ENCODE measurements around the gene DGUOK. TPM values are rescaled to one million over a fixed set of nuclear protein-coding genes. Genes with fewer than 3 reads are reported as not detected.

The DGUOK gene
- total and polyA plus RNA-seq, 2 of the 4 experiments (the other 2 are of a cell fraction), result 66.3 to 111 TPM

GRCh38 chr2:73947412-73948018 is 20.8 kb downstream of the DGUOK start:
- no peak overlapping the region for H3K18ac ChIP-seq (ENCODE audit: low read depth, low read length)
- H3K4me2 ChIP-seq (ENCODE audit: low read depth, low read length), result no peak overlapping the region
- no CpG with 5 or more reads among the region's 5 CpGs for WGBS, 2 experiments (ENCODE audit: extremely low coverage in 2 of 2, insufficient read length in 1 of 2)
- POLR2A ChIA-PET (ENCODE audit: unreplicated experiment), result no interaction called here
- TF ChIP-seq POLR2A (IDR thresholded peaks at IDR 0.05; ENCODE audit: low read depth, low read length) (no peak), RFX5 (IDR thresholded peaks at IDR 0.05; ENCODE audit: low read depth, low read length) (no peak), FOS (IDR thresholded peaks at IDR 0.05; ENCODE audit: low read depth, low read length) (no peak), ELK1 (IDR thresholded peaks at IDR 0.05; ENCODE audit: borderline replicate concordance, low read depth, low read length) (no peak), CTCF (conservative IDR thresholded peaks at IDR 0.05; ENCODE audit: low read depth, low read length) (no peak), RCOR1 (IDR thresholded peaks at IDR 0.05; ENCODE audit: insufficient replicate concordance, low read length) (no peak), BHLHE40 (IDR thresholded peaks at IDR 0.05; ENCODE audit: low read depth, low read length) (no peak), USF2 (IDR thresholded peaks at IDR 0.05; ENCODE audit: low read depth, low read length) (no peak), CEBPB (IDR thresholded peaks at IDR 0.05; ENCODE audit: low read depth, low read length) (no peak), RAD21 (IDR thresholded peaks at IDR 0.05; ENCODE audit: low read length) (no peak), NFE2L2 (IDR thresholded peaks at IDR 0.05; ENCODE audit: low read depth, low read length) (no peak), MAZ (IDR thresholded peaks at IDR 0.05; ENCODE audit: borderline replicate concordance, low read depth, low read length) (no peak), MAFK (IDR thresholded peaks at IDR 0.05; ENCODE audit: low read depth, low read length) (no peak), MXI1 (IDR thresholded peaks at IDR 0.05; ENCODE audit: borderline replicate concordance, low read depth, low read length) (no peak), CHD1 (IDR thresholded peaks at IDR 0.05; ENCODE audit: low read depth, low read length) (no peak), SMC3 (IDR thresholded peaks at IDR 0.05; ENCODE audit: low read depth, low read length) (no peak)
- H3K27me3 ChIP-seq (ENCODE audit: control insufficient read depth, insufficient read depth, low read length), result no peaks in the 10 kb centered on the region
- intact Hi-C loops (cut with micrococcal nuclease), result no loop called here
- H2BK20ac ChIP-seq (ENCODE audit: low read depth, low read length), result no peak overlapping the region
- H3K36me3 ChIP-seq (ENCODE audit: control insufficient read depth, insufficient read depth, low read length), result peaks cover 46% of the 10 kb centered on the region
- H3K9me3 ChIP-seq (ENCODE audit: control insufficient read depth, insufficient read depth, low read length), result no peaks in the 10 kb centered on the region
- dilution Hi-C loops (cut with HindIII; ENCODE audit: low sequenced_read_pairs, unreplicated experiment), result no loop called here
- no peak overlapping the region for H2BK120ac ChIP-seq (ENCODE audit: low read depth, low read length)
- H3K27ac ChIP-seq (ENCODE audit: insufficient read depth, low read length), result no peak overlapping the region
- no peak overlapping the region for H3K14ac ChIP-seq (replicated peaks; ENCODE audit: low read depth, low read length)
- H3K4me3 ChIP-seq (ENCODE audit: insufficient read depth, low read depth, low read length), result no peak overlapping the region
- CTCF ChIA-PET, result no interaction called here
- no peaks in the 10 kb centered on the region for H3K4me1 ChIP-seq (ENCODE audit: control insufficient read depth, insufficient read depth, low read length)
- no peak overlapping the region for H2BK5ac ChIP-seq (ENCODE audit: low read depth, low read length, poor library complexity, severe bottlenecking)
- no peak overlapping the region for H4K8ac ChIP-seq (ENCODE audit: low read depth in 2 of 2, low read length in 2 of 2)
- no peak overlapping the region for H3K9ac ChIP-seq (ENCODE audit: low read depth, low read length)
- H3K56ac ChIP-seq (ENCODE audit: extremely low read depth, insufficient read depth, low read length), result no peak overlapping the region
- ATAC-seq (ENCODE audit: low read depth) (no peak), DNase-seq (no peak)
- no peak overlapping the region for H2AFZ ChIP-seq (replicated peaks; ENCODE audit: low read length, poor library complexity)
- H2AK5ac ChIP-seq (ENCODE audit: low read depth, low read length), result no peak overlapping the region
- no peak overlapping the region for H3K23ac ChIP-seq (ENCODE audit: low read depth, low read length)
- H2BK15ac ChIP-seq (ENCODE audit: low read depth, low read length), result no peak overlapping the region
- H4K91ac ChIP-seq (ENCODE audit: insufficient read depth, low read depth, low read length), result no peak overlapping the region
- H3K9me1 ChIP-seq (ENCODE audit: insufficient read depth, low read length), result peaks cover 11% of the 10 kb centered on the region
- in situ Hi-C loops (cut with MboI; ENCODE audit: low sequenced_read_pairs), result no loop called here
- no peak overlapping the region for H4K5ac ChIP-seq (ENCODE audit: low read depth, low read length)
- H4K20me1 ChIP-seq (ENCODE audit: insufficient read depth, low read length), result peaks cover 57% of the 10 kb centered on the region
- H2AK9ac ChIP-seq (replicated peaks; ENCODE audit: low read depth, low read length, poor library complexity), result no peak overlapping the region
- peaks cover 30 to 70% of the 10 kb centered on the region in 2 experiments for H3K79me1 ChIP-seq (ENCODE audit: low read depth in 1 of 2, low read length in 2 of 2)
- H3K4ac ChIP-seq (ENCODE audit: low read depth, low read length), result no peak overlapping the region
- BruUV-seq (replicated peaks), result no TSS peak

Data from IMR-90 (cell line).